ENCODE results near the gene APOL2.

DNA sequence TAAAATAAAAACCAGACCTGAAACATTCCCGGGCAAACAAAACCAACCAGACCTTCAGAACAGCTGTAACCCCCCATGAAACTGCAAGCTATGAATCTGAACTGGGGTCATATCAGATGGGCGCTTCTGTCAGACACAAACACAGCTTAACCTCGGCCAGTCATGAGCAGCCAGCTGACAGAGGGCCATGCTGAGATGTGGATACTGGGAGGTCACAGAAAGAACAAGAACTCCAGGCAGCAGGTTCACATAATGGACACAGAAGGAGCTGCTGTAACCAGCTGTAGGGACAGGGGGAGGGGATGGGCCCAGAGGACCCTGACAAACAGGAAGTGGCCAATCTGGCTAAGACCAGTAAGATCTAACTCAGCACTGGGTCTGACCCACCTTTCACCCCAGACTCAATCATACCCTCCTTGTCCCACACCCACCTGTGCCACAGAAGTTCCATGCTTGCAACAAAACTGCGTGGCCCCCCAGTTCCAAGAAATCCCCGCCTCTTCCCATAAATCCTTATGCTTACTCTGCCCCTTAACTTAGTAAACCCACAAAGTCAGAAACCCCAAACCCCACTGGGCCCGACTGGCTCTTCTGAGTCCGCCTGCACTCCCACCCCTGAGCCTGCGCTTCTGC is 41.7 kb downstream of the APOL2 start:
- no peak for TF ChIP-seq POLR2A (IDR thresholded peaks at IDR 0.05)
- TF ChIP-seq, protein P1, sequence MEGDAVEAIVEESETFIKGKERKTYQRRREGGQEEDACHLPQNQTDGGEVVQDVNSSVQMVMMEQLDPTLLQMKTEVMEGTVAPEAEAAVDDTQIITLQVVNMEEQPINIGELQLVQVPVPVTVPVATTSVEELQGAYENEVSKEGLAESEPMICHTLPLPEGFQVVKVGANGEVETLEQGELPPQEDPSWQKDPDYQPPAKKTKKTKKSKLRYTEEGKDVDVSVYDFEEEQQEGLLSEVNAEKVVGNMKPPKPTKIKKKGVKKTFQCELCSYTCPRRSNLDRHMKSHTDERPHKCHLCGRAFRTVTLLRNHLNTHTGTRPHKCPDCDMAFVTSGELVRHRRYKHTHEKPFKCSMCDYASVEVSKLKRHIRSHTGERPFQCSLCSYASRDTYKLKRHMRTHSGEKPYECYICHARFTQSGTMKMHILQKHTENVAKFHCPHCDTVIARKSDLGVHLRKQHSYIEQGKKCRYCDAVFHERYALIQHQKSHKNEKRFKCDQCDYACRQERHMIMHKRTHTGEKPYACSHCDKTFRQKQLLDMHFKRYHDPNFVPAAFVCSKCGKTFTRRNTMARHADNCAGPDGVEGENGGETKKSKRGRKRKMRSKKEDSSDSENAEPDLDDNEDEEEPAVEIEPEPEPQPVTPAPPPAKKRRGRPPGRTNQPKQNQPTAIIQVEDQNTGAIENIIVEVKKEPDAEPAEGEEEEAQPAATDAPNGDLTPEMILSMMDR (IDR thresholded peaks at IDR 0.05), result no peak

All from uterus (tissue), 2 donors.